GM23338 (cell line): ENCODE results near the gene RHOF. TPM values are rescaled to one million over a fixed set of nuclear protein-coding genes. Genes with fewer than 3 reads are reported as not detected.
"Not testable (repeated sequence)": the region's sequence is repeated elsewhere in the genome, so short reads cannot be mapped to it uniquely, and the experiment has no call there.

Source experiments
- ATAC-seq: fragments of 200-7000 bp; cut with Tn5 transposase; 3 replicates; pipeline ENCODE4 v1.9.1; 2020
- DNase-seq: peaks from one replicate; pipeline ENCODE4 v3.0.0-alpha.2; 2015; ENCODE audit warnings: low spot score
- H2AFZ ChIP-seq: fragments of 200-600 bp; sonication (generic); 2 replicates; pipeline ENCODE4 v1.8.0; 2016; ENCODE audit warnings: antibody characterized with exemption, mild to moderate bottlenecking, moderate library complexity
- H3F3A ChIP-seq: fragments of 200-600 bp; sonication (generic); replicated peaks from 2 replicates; pipeline ENCODE4 v1.8.0; 2017; ENCODE audit warnings: antibody characterized with exemption, mixed run types, low read depth
- H3K27ac ChIP-seq: fragments of 200-600 bp; sonication (generic); 2 replicates; pipeline ENCODE4 v1.6.1; 2016; ENCODE audit warnings: low read depth
- H3K27me3 ChIP-seq: fragments of 200-600 bp; sonication (generic); 2 replicates; pipeline ENCODE4 v1.8.0; 2016; ENCODE audit warnings: mild to moderate bottlenecking, mixed run types, moderate library complexity; ENCODE audit not compliant: insufficient read depth
- H3K36me3 ChIP-seq: fragments of 200-600 bp; sonication (generic); 2 replicates; pipeline ENCODE4 v1.8.0; 2016; ENCODE audit warnings: mild to moderate bottlenecking; ENCODE audit not compliant: insufficient read depth
- H3K4me1 ChIP-seq: fragments of 200-600 bp; sonication (generic); 2 replicates; pipeline ENCODE4 v1.8.0; 2016; ENCODE audit warnings: mild to moderate bottlenecking, moderate library complexity; ENCODE audit not compliant: insufficient read depth
- H3K4me2 ChIP-seq: fragments of 200-600 bp; sonication (generic); 2 replicates; pipeline ENCODE4 v1.7.1; 2017; ENCODE audit warnings: mixed run types
- H3K4me3 ChIP-seq: fragments of 200-600 bp; sonication (generic); 2 replicates; pipeline ENCODE4 v1.6.1; 2016; ENCODE audit warnings: mixed run types
- H3K79me2 ChIP-seq: fragments of 200-600 bp; sonication (generic); replicated peaks from 2 replicates; pipeline ENCODE4 v1.8.0; 2017; ENCODE audit warnings: mild to moderate bottlenecking; ENCODE audit not compliant: insufficient read depth
- H3K9me2 ChIP-seq: fragments of 200-600 bp; sonication (generic); 2 replicates; pipeline ENCODE4 v1.8.0; 2017; ENCODE audit not compliant: insufficient read depth
- H4K20me1 ChIP-seq: fragments of 200-600 bp; sonication (generic); replicated peaks from 2 replicates; pipeline ENCODE4 v1.8.0; 2017; ENCODE audit warnings: mild to moderate bottlenecking; ENCODE audit not compliant: insufficient read depth
- H3K27ac Mint-ChIP-seq: 2 replicates; pipeline ENCODE4 v1.8.0; 2020; ENCODE audit warnings: inconsistent platforms, mild to moderate bottlenecking, moderate library complexity, mixed read lengths
- H3K27me3 Mint-ChIP-seq: 3 replicates; pipeline ENCODE4 v1.8.0; 2022; ENCODE audit warnings: low read depth, mild to moderate bottlenecking, moderate library complexity, mixed read lengths, inconsistent platforms; ENCODE audit not compliant: insufficient read depth, poor library complexity
- H3K36me3 Mint-ChIP-seq: 3 replicates; pipeline ENCODE4 v1.8.0; 2021; ENCODE audit warnings: low read depth, mild to moderate bottlenecking, inconsistent platforms, moderate library complexity, mixed read lengths
- H3K4me1 Mint-ChIP-seq: 3 replicates; pipeline ENCODE4 v1.8.0; 2020; ENCODE audit warnings: mild to moderate bottlenecking, inconsistent platforms, mixed read lengths
- H3K4me3 Mint-ChIP-seq: 3 replicates; pipeline ENCODE4 v1.8.0; 2021; ENCODE audit warnings: moderate library complexity, mild to moderate bottlenecking, inconsistent platforms, mixed read lengths
- H3K9me3 Mint-ChIP-seq: 3 replicates; pipeline ENCODE4 v1.8.0; 2020; ENCODE audit warnings: moderate library complexity, mild to moderate bottlenecking, inconsistent platforms, mixed read lengths
- CTCF ChIP-seq, 2 experiments: fragments of 200-600 bp in 1 of 2; sonication (generic) in 1 of 2; conservative IDR thresholded peaks; 2 replicates each; pipeline versions ENCODE4 v1.5.1 to v1.6.1; 2016 to 2017; ENCODE audit warnings: antibody characterized with exemption in 2 of 2, low read depth in 2 of 2, mild to moderate bottlenecking in 2 of 2, moderate library complexity in 1 of 2
- ETS1 ChIP-seq: IDR thresholded peaks from 2 replicates; pipeline ENCODE4 v1.6.1; 2016; ENCODE audit warnings: antibody characterized with exemption
- EZH2 ChIP-seq: fragments of 200-600 bp; sonication (generic); IDR thresholded peaks from one replicate; pipeline ENCODE4 v1.8.0; 2017; ENCODE audit warnings: antibody characterized with exemption, mild to moderate bottlenecking, low read depth; ENCODE audit not compliant: unreplicated experiment
- JUNB ChIP-seq: IDR thresholded peaks from one replicate; pipeline ENCODE4 v1.6.1; 2016; ENCODE audit warnings: antibody characterized with exemption; ENCODE audit not compliant: unreplicated experiment
- NANOG ChIP-seq: IDR thresholded peaks from 2 replicates; pipeline ENCODE4 v1.6.1; 2016; ENCODE audit warnings: antibody characterized with exemption, borderline replicate concordance
- ZNF462 ChIP-seq: fragments of 250-450 bp; sonication (Bioruptor Pico); IDR thresholded peaks from 2 replicates; pipeline ENCODE4 v1.5.0; 2020; ENCODE audit warnings: mild to moderate bottlenecking, moderate library complexity
- polyA plus RNA-seq: library from polyadenylated mRNA; unstranded; fragments of >200 nt; fragmentation: Nextera tagmentation; extraction: Ambion mirVana; gene quantifications from 2 replicates; pipeline ENCODE4 v1.2.1, GENCODE V29; 2016
- total RNA-seq: library from RNA; depleted of rRNA; stranded (reverse); fragments of >200 nt; shearing (Covaris generic); gene quantifications from 2 replicates; pipeline ENCODE4 v1.2.3, GENCODE V29; 2014

The RHOF gene
- total and polyA plus RNA-seq, 2 experiments from 2014 or later: 10.5 to 53.4 TPM

DNA sequence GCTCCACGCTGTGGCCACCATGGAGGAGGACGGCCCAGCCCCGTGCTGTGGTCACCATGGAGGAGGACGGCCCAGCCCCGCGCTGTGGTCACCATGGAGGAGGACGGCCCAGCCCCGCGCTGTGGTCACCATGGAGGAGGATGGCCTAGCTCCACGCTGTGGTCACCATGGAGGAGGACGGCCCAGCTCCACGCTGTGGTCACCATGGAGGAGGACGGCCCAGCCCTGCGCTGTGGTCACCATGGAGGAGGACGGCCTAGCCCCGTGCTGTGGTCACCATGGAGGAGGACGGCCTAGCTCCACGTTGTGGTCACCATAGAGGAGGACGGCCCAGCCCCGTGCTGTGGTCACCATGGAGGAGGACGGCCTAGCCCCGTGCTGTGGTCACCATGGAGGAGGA, 35.0 kb downstream of the RHOF start:
- not testable (repeated sequence) for H4K20me1 ChIP-seq, H3K9me2 ChIP-seq, H3K27ac Mint-ChIP-seq, H3K4me1 Mint-ChIP-seq, H3F3A ChIP-seq, DNase-seq, H3K4me1 ChIP-seq, H3K79me2 ChIP-seq, H3K4me3 ChIP-seq, H3K36me3 ChIP-seq, H3K27me3 ChIP-seq, H3K9me3 Mint-ChIP-seq, H3K4me2 ChIP-seq, H2AFZ ChIP-seq, H3K27ac ChIP-seq, ATAC-seq, H3K36me3 Mint-ChIP-seq, H3K4me3 Mint-ChIP-seq
- H3K27me3 Mint-ChIP-seq: peaks cover 10% of the 10 kb centered on the region

- no peaks in the 10 kb centered on the region for H3K9me3 Mint-ChIP-seq
- peaks cover 10% of the 10 kb centered on the region; the same call in 1 of the 3 replicates for H3K36me3 Mint-ChIP-seq
- TF ChIP-seq NANOG (no peak), EZH2 (no peak), CTCF (conservative IDR thresholded peaks at IDR 0.05; ENCODE audit: low read depth in 2 of 2) (no peak), ETS1 (no peak), JUNB (no peak), ZNF462 (CRISPR knock-in tag) (no peak)
- H3K27ac Mint-ChIP-seq: no peak overlapping the region
- no peak for ATAC-seq
- H3F3A ChIP-seq: 0 out of 2 replicates have a peak, but pooled peaks cover 4% of the 10 kb centered on the region
- H3K27ac ChIP-seq: no peak overlapping the region
- H3K4me3 ChIP-seq: no peak overlapping the region
- H3K9me2 ChIP-seq: no peaks in the 10 kb centered on the region
- H3K4me1 Mint-ChIP-seq: no peaks in the 10 kb centered on the region
- H3K27me3 ChIP-seq: no peaks in the 10 kb centered on the region
- peaks cover 2% of the 10 kb centered on the region for H3K27me3 Mint-ChIP-seq
- no peaks in the 10 kb centered on the region; the same call in 1 of the 2 replicates for H3K36me3 ChIP-seq
- H3K4me1 ChIP-seq: no peaks in the 10 kb centered on the region
- no peaks in the 10 kb centered on the region for H4K20me1 ChIP-seq
- no peak for DNase-seq
- H3K4me3 Mint-ChIP-seq: no peak overlapping the region
- H3K79me2 ChIP-seq: no peaks in the 10 kb centered on the region
- H3K4me2 ChIP-seq: no peak overlapping the region
- H2AFZ ChIP-seq: no peak overlapping the region
Observed at GRCh38 chr12:121755591-121755990, 37.9 kb downstream of the RHOF start.
